Lower lobe of right lung (tissue), 2 donors: ENCODE measurements around the gene PROSER2. TPM values are rescaled to one million over a fixed set of nuclear protein-coding genes. Genes with fewer than 3 reads are reported as not detected.

Source experiments
- ATAC-seq, 2 donors: fragments of 200-7000 bp; cut with Tn5 transposase; one replicate each; pipeline ENCODE4 v1.9.1; 2020 to 2022; ENCODE audit warnings: mild to moderate bottlenecking in 2 of 2, moderate library complexity in 2 of 2
- DNase-seq: peaks from one replicate; pipeline ENCODE4 v3.0.0-alpha.2; 2020
- H3K27ac ChIP-seq: fragments of 200-600 bp; one replicate; pipeline ENCODE4 v1.8.0; 2022
- H3K27me3 ChIP-seq: fragments of 200-600 bp; one replicate; pipeline ENCODE4 v1.8.0; 2022; ENCODE audit warnings: low read depth
- H3K36me3 ChIP-seq: fragments of 200-600 bp; one replicate; pipeline ENCODE4 v1.8.0; 2022; ENCODE audit warnings: mild to moderate bottlenecking
- H3K4me1 ChIP-seq: fragments of 200-600 bp; one replicate; pipeline ENCODE4 v1.8.0; 2022
- H3K4me3 ChIP-seq: fragments of 200-600 bp; one replicate; pipeline ENCODE4 v1.8.0; 2022; ENCODE audit warnings: mild to moderate bottlenecking
- H3K9me3 ChIP-seq: fragments of 200-600 bp; one replicate; pipeline ENCODE4 v1.8.0; 2022
- CTCF ChIP-seq: fragments of 200-600 bp; IDR thresholded peaks from one replicate; pipeline ENCODE4 v1.8.0; 2022; ENCODE audit warnings: antibody characterized with exemption, mild to moderate bottlenecking
- intact Hi-C: fragments of 100-400 bp; cut with DNase I; formaldehyde crosslinking; loops from one replicate; pipeline ENCODE4 v1.11.0; 2022
- total RNA-seq: library from RNA; stranded (reverse); fragmentation: NEBNext Ultra II Directional; extraction: Animal tissue kit (Norgen Biotek cat#: 25700); gene quantifications from one replicate; pipeline ENCODE4 v1.2.1, GENCODE V29; 2021
- donor health status: DM: no; HTN: yes; CAD: no; lungs with severe emphysema.

PROSER2 gene
- total RNA-seq, 1 donor from 2014 or later: 18.0 TPM

- intact Hi-C loops: no loop called here
- no peaks in the 10 kb centered on the region for H3K4me1 ChIP-seq
- no peaks in the 10 kb centered on the region for H3K27me3 ChIP-seq
- DNase-seq (no peak), ATAC-seq (no peak)
- H3K36me3 ChIP-seq: no peaks in the 10 kb centered on the region
- H3K27ac ChIP-seq: peak overlapping the region; percentile 62
- H3K9me3 ChIP-seq: no peaks in the 10 kb centered on the region
- no peak for TF ChIP-seq CTCF
- H3K4me3 ChIP-seq: no peak overlapping the region
Observed at GRCh38 chr10:11899067-11899876, 76.1 kb downstream of the PROSER2 start.

GRCh38 chr10:11901036-11901301 lies 77.8 kb downstream of the PROSER2 start:
- DNase-seq: peak; percentile 38
- Histone ChIP-seq H3K36me3 (no peaks in the 10 kb centered on the region), H3K9me3 (no peaks in the 10 kb centered on the region), H3K27me3 (no peaks in the 10 kb centered on the region), H3K4me1 (no peaks in the 10 kb centered on the region), H3K4me3 (no peak overlapping the region), H3K27ac (no peak overlapping the region)
- intact Hi-C loops: no loop called here
- no peak for TF ChIP-seq CTCF
- no peak for ATAC-seq

GRCh38 chr10:11901454-11901832 lies 78.3 kb downstream of the PROSER2 start:
- no peak for ATAC-seq
- DNase-seq: peak; percentile 6
- TF ChIP-seq CTCF: no peak
- no peaks in the 10 kb centered on the region for H3K36me3 ChIP-seq
- no peak overlapping the region for H3K4me3 ChIP-seq
- no peaks in the 10 kb centered on the region for H3K9me3 ChIP-seq
- H3K27ac ChIP-seq: no peak overlapping the region
- no peaks in the 10 kb centered on the region for H3K27me3 ChIP-seq
- intact Hi-C loops: no loop called here
- H3K4me1 ChIP-seq: no peaks in the 10 kb centered on the region

DNA sequence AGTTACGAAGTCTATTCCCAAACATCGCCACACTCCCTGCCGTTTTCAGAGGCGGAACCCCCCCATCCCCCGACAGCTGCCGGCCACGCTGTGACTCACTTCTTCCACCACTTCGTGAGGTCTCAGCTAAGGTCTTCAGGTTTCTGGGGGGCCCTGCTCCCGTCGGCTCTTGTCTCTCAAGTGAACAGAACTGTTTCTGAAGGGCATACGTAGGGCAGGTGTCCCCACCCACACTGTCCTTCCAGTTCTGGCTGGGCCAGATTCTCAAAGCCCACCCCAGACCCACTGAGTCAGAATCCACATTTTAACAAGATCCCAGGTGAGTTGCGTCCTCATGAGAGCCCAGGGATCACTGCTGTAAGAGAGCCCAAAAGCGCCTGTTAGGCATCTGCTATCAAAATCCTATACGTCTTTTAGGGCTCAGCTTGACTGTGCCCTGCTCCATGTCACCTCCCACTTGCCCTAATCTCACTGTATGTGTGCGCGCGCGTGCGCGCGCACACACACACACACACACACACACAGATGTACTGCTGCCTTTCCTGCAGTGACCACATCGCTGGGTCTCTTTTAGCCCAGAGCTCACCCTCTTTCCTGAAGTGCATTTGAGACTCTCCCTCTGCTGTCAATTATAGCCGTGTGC lies 78.8 kb downstream of the PROSER2 start:
- Histone ChIP-seq H3K4me3 (no peak overlapping the region), H3K27me3 (no peaks in the 10 kb centered on the region), H3K9me3 (no peaks in the 10 kb centered on the region), H3K4me1 (no peaks in the 10 kb centered on the region), H3K27ac (no peak overlapping the region), H3K36me3 (no peaks in the 10 kb centered on the region)
- no peak for TF ChIP-seq CTCF
- intact Hi-C loops: no loop called here
- no peak for ATAC-seq
- peak; percentile 21 for DNase-seq

- no peak overlapping the region for H3K27ac ChIP-seq
- H3K36me3 ChIP-seq: no peaks in the 10 kb centered on the region
- DNase-seq (no peak), ATAC-seq (no peak)
- H3K9me3 ChIP-seq: no peaks in the 10 kb centered on the region
- no peaks in the 10 kb centered on the region for H3K4me1 ChIP-seq
- intact Hi-C loops: no loop called here
- H3K4me3 ChIP-seq: no peak overlapping the region
- TF ChIP-seq CTCF: no peak
- H3K27me3 ChIP-seq: no peaks in the 10 kb centered on the region
Observed at GRCh38 chr10:11902646-11903045, 79.5 kb downstream of the PROSER2 start.
